ENCODE measurements around the gene FUBP3. TPM values are rescaled to one million over a fixed set of nuclear protein-coding genes. Genes with fewer than 3 reads are reported as not detected.

The FUBP3 gene
- total RNA-seq, 2 experiments from 2014 or later = 34.7 to 37.8 TPM

GRCh38 chr9:130639124-130639765, 59.9 kb downstream of the FUBP3 start:
- POLR2A ChIA-PET = no interaction called here
- H3K9me3 Mint-ChIP-seq = no peaks in the 10 kb centered on the region
- no peak overlapping the region for H3K27ac Mint-ChIP-seq
- no peak for DNase-seq
- ATAC-seq (ENCODE audit: low read depth) = no peak
- no peaks in the 10 kb centered on the region for H3K27me3 Mint-ChIP-seq
- H3K4me3 Mint-ChIP-seq = no peak overlapping the region
- H3K36me3 Mint-ChIP-seq = no peaks in the 10 kb centered on the region
- no peaks in the 10 kb centered on the region for H3K4me1 Mint-ChIP-seq

- DNase-seq (no peak), ATAC-seq (ENCODE audit: low read depth) (no peak)
- Mint-ChIP-seq H3K27ac (no peak overlapping the region), H3K27me3 (no peaks in the 10 kb centered on the region), H3K4me3 (no peak overlapping the region), H3K9me3 (no peaks in the 10 kb centered on the region), H3K4me1 (no peaks in the 10 kb centered on the region), H3K36me3 (no peaks in the 10 kb centered on the region)
- POLR2A ChIA-PET = no interaction called here
These were observed 60.6 kb downstream of the FUBP3 start for GRCh38 chr9:130639866-130640555.

- no peak overlapping the region for H3K27ac Mint-ChIP-seq
- H3K4me3 Mint-ChIP-seq = no peak overlapping the region
- H3K9me3 Mint-ChIP-seq = no peaks in the 10 kb centered on the region
- DNase-seq (no peak), ATAC-seq (ENCODE audit: low read depth) (no peak)
- POLR2A ChIA-PET = no interaction called here
- no peaks in the 10 kb centered on the region for H3K27me3 Mint-ChIP-seq
- H3K4me1 Mint-ChIP-seq = no peaks in the 10 kb centered on the region
- H3K36me3 Mint-ChIP-seq = no peaks in the 10 kb centered on the region
These were observed 61.3 kb downstream of the FUBP3 start for GRCh38 chr9:130640681-130641080.

GRCh38 chr9:130642926-130643325, 63.5 kb downstream of the FUBP3 start:
- H3K9me3 Mint-ChIP-seq = peaks cover 4% of the 10 kb centered on the region
- peaks cover 2% of the 10 kb centered on the region for H3K36me3 Mint-ChIP-seq
- H3K4me3 Mint-ChIP-seq = no peak overlapping the region
- H3K27me3 Mint-ChIP-seq = no peaks in the 10 kb centered on the region
- no peak for ATAC-seq (ENCODE audit: low read depth)
- no peak overlapping the region for H3K27ac Mint-ChIP-seq
- POLR2A ChIA-PET = no interaction called here
- no peak for DNase-seq
- H3K4me1 Mint-ChIP-seq = no peaks in the 10 kb centered on the region

- POLR2A ChIA-PET = no interaction called here
- Mint-ChIP-seq H3K4me3 (no peak overlapping the region), H3K27me3 (peaks cover 12% of the 10 kb centered on the region), H3K27ac (no peak overlapping the region), H3K4me1 (no peaks in the 10 kb centered on the region), H3K9me3 (peaks cover 4% of the 10 kb centered on the region), H3K36me3 (peaks cover 1% of the 10 kb centered on the region)
- no peak for ATAC-seq (ENCODE audit: low read depth)
- DNase-seq = no peak
These were observed 71.8 kb downstream of the FUBP3 start for GRCh38 chr9:130651221-130651620.

GRCh38 chr9:130651752-130652151, 72.4 kb downstream of the FUBP3 start:
- no peak overlapping the region for H3K27ac Mint-ChIP-seq
- H3K36me3 Mint-ChIP-seq = no peaks in the 10 kb centered on the region
- H3K4me3 Mint-ChIP-seq = no peak overlapping the region
- DNase-seq (no peak), ATAC-seq (ENCODE audit: low read depth) (no peak)
- no peaks in the 10 kb centered on the region for H3K4me1 Mint-ChIP-seq
- peaks cover 2% of the 10 kb centered on the region for H3K9me3 Mint-ChIP-seq
- peaks cover 15% of the 10 kb centered on the region for H3K27me3 Mint-ChIP-seq
- POLR2A ChIA-PET = no interaction called here

GRCh38 chr9:130654879-130655278, 75.5 kb downstream of the FUBP3 start:
- POLR2A ChIA-PET = no interaction called here
- Mint-ChIP-seq H3K36me3 (no peaks in the 10 kb centered on the region), H3K4me1 (peaks cover 3% of the 10 kb centered on the region), H3K27me3 (peaks cover 41% of the 10 kb centered on the region), H3K9me3 (no peaks in the 10 kb centered on the region), H3K4me3 (no peak overlapping the region), H3K27ac (no peak overlapping the region)
- ATAC-seq (ENCODE audit: low read depth) (no peak), DNase-seq (no peak)

GRCh38 chr9:130658893-130659698, 79.7 kb downstream of the FUBP3 start:
- POLR2A ChIA-PET = no interaction called here
- Mint-ChIP-seq H3K36me3 (no peaks in the 10 kb centered on the region), H3K9me3 (no peaks in the 10 kb centered on the region), H3K4me3 (no peak overlapping the region), H3K27ac (no peak overlapping the region), H3K4me1 (peaks cover 6% of the 10 kb centered on the region), H3K27me3 (peaks cover 72% of the 10 kb centered on the region)
- ATAC-seq (ENCODE audit: low read depth) (no peak), DNase-seq (no peak)

GRCh38 chr9:130659699-130660248, 80.4 kb downstream of the FUBP3 start:
- Mint-ChIP-seq H3K27ac (no peak overlapping the region), H3K4me1 (peaks cover 6% of the 10 kb centered on the region), H3K36me3 (no peaks in the 10 kb centered on the region), H3K27me3 (peaks cover 74% of the 10 kb centered on the region), H3K9me3 (no peaks in the 10 kb centered on the region), H3K4me3 (peak overlapping the region; percentile 49)
- DNase-seq (no peak), ATAC-seq (ENCODE audit: low read depth) (no peak)
- POLR2A ChIA-PET = no interaction called here

- Mint-ChIP-seq H3K4me1 (peaks cover 6% of the 10 kb centered on the region), H3K27ac (no peak overlapping the region)
- POLR2A ChIA-PET = no interaction called here
These were observed 80.9 kb downstream of the FUBP3 start for GRCh38 chr9:130660326-130660682.

GRCh38 chr9:130660683-130661450, 81.5 kb downstream of the FUBP3 start:
- POLR2A ChIA-PET = no interaction called here
- Mint-ChIP-seq H3K27me3 (peaks cover 73% of the 10 kb centered on the region), H3K4me3 (no peak overlapping the region), H3K36me3 (no peaks in the 10 kb centered on the region), H3K4me1 (peaks cover 8% of the 10 kb centered on the region), H3K27ac (no peak overlapping the region), H3K9me3 (no peaks in the 10 kb centered on the region)
- no peak for DNase-seq
- no peak for ATAC-seq (ENCODE audit: low read depth)

More at GRCh38 chr9:130660326-130660682, 80.9 kb downstream of the FUBP3 start:
- ATAC-seq (ENCODE audit: low read depth) (no peak), DNase-seq (no peak)
- H3K4me3 Mint-ChIP-seq = peak overlapping the region; percentile 40
- no peaks in the 10 kb centered on the region for H3K36me3 Mint-ChIP-seq
- H3K9me3 Mint-ChIP-seq = no peaks in the 10 kb centered on the region
- H3K27me3 Mint-ChIP-seq = peaks cover 73% of the 10 kb centered on the region

GRCh38 chr9:130661451-130662098, 82.2 kb downstream of the FUBP3 start:
- H3K36me3 Mint-ChIP-seq = no peaks in the 10 kb centered on the region
- DNase-seq (no peak), ATAC-seq (ENCODE audit: low read depth) (no peak)
- H3K9me3 Mint-ChIP-seq = no peaks in the 10 kb centered on the region
- H3K27ac Mint-ChIP-seq = no peak overlapping the region
- POLR2A ChIA-PET = no interaction called here
- no peak overlapping the region for H3K4me3 Mint-ChIP-seq
- H3K4me1 Mint-ChIP-seq = peaks cover 8% of the 10 kb centered on the region
- H3K27me3 Mint-ChIP-seq = peaks cover 75% of the 10 kb centered on the region
